Activated naive CD4-positive, alpha-beta T cell treated with anti-CD3 and anti-CD28 coated beads, Interleukin-2, amount 10 ng/mL, durations not matched to agents 7 days and 5 days (primary cell): ENCODE measurements around the gene OLR1.
"Not testable (repeated sequence)": the region's sequence is repeated elsewhere in the genome, so short reads cannot be mapped to it uniquely, and the experiment has no call there.

Experiments
- CTCF ChIA-PET: fragments of 350-600 bp; sonication (Branson Sonifier 250); formaldehyde crosslinking; loops from one replicate; lab custom pipeline; 2021; ENCODE audit warnings: antibody characterized with exemption; lab: Charles Lee
- DNase-seq: peaks from one replicate; pipeline ENCODE4 v3.0.0-alpha.2; 2020
- H3K27ac Mint-ChIP-seq: one replicate; pipeline ENCODE4 v1.8.0; 2021; ENCODE audit warnings: mild to moderate bottlenecking, moderate library complexity, mixed read lengths
- H3K27me3 Mint-ChIP-seq: one replicate; pipeline ENCODE4 v1.8.0; 2021; ENCODE audit warnings: mild to moderate bottlenecking, mixed read lengths
- H3K36me3 Mint-ChIP-seq: one replicate; pipeline ENCODE4 v1.8.0; 2021; ENCODE audit warnings: mixed read lengths
- H3K4me1 Mint-ChIP-seq: one replicate; pipeline ENCODE4 v1.8.0; 2021; ENCODE audit warnings: mixed read lengths
- H3K4me3 Mint-ChIP-seq: one replicate; pipeline ENCODE4 v1.8.0; 2021; ENCODE audit warnings: mild to moderate bottlenecking, moderate library complexity, mixed read lengths
- H3K9me3 Mint-ChIP-seq: one replicate; pipeline ENCODE4 v1.8.0; 2021; ENCODE audit warnings: mixed read lengths

OLR1 gene

GRCh38 chr12:10207136-10207535 lies 35.2 kb upstream of the OLR1 start:
- no peak for DNase-seq
- H3K36me3 Mint-ChIP-seq, result no peaks in the 10 kb centered on the region
- CTCF ChIA-PET, result interaction anchor here (1.3 kb wide), 1 partner anchor 18 kb away, joined by 3 read pairs; no protein-coding TSS in a partner anchor

GRCh38 chr12:10205220-10205807 lies 33.4 kb upstream of the OLR1 start:
- no peak overlapping the region for H3K27ac Mint-ChIP-seq
- CTCF ChIA-PET, result no interaction called here
- H3K36me3 Mint-ChIP-seq, result no peaks in the 10 kb centered on the region

More at GRCh38 chr12:10207136-10207535, 35.2 kb upstream of the OLR1 start:
- peaks cover 21% of the 10 kb centered on the region for H3K27me3 Mint-ChIP-seq
- no peak overlapping the region for H3K4me3 Mint-ChIP-seq
- H3K9me3 Mint-ChIP-seq, result no peaks in the 10 kb centered on the region
- H3K4me1 Mint-ChIP-seq, result peaks cover 3% of the 10 kb centered on the region
- no peak overlapping the region for H3K27ac Mint-ChIP-seq

GRCh38 chr12:10204495-10204894 lies 32.6 kb upstream of the OLR1 start:
- H3K27ac Mint-ChIP-seq, H3K4me1 Mint-ChIP-seq, H3K36me3 Mint-ChIP-seq, DNase-seq, H3K4me3 Mint-ChIP-seq, H3K9me3 Mint-ChIP-seq: not testable (repeated sequence)
- CTCF ChIA-PET, result interaction anchor here (1.1 kb wide), 1 partner anchor 15 kb away, joined by 3 read pairs; no protein-coding TSS in a partner anchor
- peaks cover 22% of the 10 kb centered on the region for H3K27me3 Mint-ChIP-seq

More at GRCh38 chr12:10205220-10205807, 33.4 kb upstream of the OLR1 start:
- H3K4me1 Mint-ChIP-seq, result no peaks in the 10 kb centered on the region
- H3K27me3 Mint-ChIP-seq, result peaks cover 25% of the 10 kb centered on the region
- no peaks in the 10 kb centered on the region for H3K9me3 Mint-ChIP-seq
- DNase-seq, result no peak
- no peak overlapping the region for H3K4me3 Mint-ChIP-seq

- Mint-ChIP-seq H3K4me3 (no peak overlapping the region), H3K4me1 (peaks cover 4% of the 10 kb centered on the region), H3K27me3 (peaks cover 20% of the 10 kb centered on the region), H3K27ac (no peak overlapping the region), H3K36me3 (no peaks in the 10 kb centered on the region), H3K9me3 (no peaks in the 10 kb centered on the region)
- CTCF ChIA-PET, result interaction anchor here (0.5 kb wide), 1 partner anchor 10 kb away, joined by 3 read pairs; no protein-coding TSS in a partner anchor
- DNase-seq, result no peak
Measured at GRCh38 chr12:10197879-10198278, 25.9 kb upstream of the OLR1 start.

DNA sequence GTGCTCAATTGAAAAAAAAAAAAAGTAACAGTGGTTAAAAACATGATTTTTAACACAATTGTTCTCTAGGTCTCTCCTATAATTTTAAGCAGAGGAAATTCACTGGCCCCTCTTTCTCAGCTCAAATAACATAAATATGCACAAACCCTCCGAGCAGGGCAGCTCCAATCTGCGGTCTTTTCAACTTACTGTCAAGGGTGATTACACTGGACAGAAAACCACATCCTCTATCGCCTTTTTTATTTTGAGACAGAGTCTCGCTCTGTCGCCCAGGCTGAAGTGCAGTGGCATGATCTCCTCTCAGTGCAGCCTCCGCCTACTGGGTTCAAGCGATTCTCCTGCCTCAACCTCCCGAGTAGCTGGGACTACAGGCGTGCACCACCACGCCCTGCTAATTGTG lies 24.3 kb upstream of the OLR1 start:
- no peak overlapping the region for H3K4me3 Mint-ChIP-seq
- DNase-seq, result no peak
- H3K27me3 Mint-ChIP-seq, result peaks cover 20% of the 10 kb centered on the region
- peaks cover 4% of the 10 kb centered on the region for H3K4me1 Mint-ChIP-seq
- no peaks in the 10 kb centered on the region for H3K9me3 Mint-ChIP-seq
- CTCF ChIA-PET, result interaction anchor here (1.3 kb wide), 1 partner anchor 43 kb away, joined by 3 read pairs; no protein-coding TSS in a partner anchor
- H3K36me3 Mint-ChIP-seq, result no peaks in the 10 kb centered on the region
- H3K27ac Mint-ChIP-seq, result no peak overlapping the region

DNA sequence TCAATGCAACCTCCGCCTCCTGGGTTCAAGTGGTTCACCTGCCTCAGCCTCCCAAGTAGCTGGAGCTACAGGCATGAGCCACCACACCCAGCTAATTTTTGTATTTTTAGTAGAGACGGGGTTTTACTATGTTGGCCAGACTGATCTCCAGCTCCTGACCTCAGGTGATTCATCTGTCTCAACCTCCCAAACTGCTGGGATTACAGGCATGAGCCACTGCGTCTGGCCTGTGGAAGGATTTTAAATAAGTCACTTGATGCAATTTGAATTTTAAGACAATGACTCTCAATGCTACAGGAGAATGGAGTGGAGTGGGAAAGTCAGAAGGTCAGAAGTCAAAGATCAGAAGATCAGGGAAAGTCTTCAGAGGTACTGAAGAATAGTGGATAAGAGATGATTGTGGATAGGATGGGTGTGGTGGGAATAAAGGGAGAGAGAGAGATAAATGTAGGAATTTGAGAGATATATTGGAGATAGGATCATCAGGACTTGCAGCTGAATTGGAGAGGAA lies 22.3 kb upstream of the OLR1 start:
- no peaks in the 10 kb centered on the region for H3K36me3 Mint-ChIP-seq
- CTCF ChIA-PET, result interaction anchor here (1.6 kb wide), 1 partner anchor 14 kb away, joined by 4 read pairs; no protein-coding TSS in a partner anchor
- no peak overlapping the region for H3K4me3 Mint-ChIP-seq
- peaks cover 8% of the 10 kb centered on the region for H3K4me1 Mint-ChIP-seq
- peaks cover 28% of the 10 kb centered on the region for H3K27me3 Mint-ChIP-seq
- no peaks in the 10 kb centered on the region for H3K9me3 Mint-ChIP-seq
- DNase-seq, result no peak
- H3K27ac Mint-ChIP-seq, result no peak overlapping the region

- DNase-seq, result no peak
- Mint-ChIP-seq H3K36me3 (no peaks in the 10 kb centered on the region), H3K27ac (no peak overlapping the region), H3K4me1 (peaks cover 8% of the 10 kb centered on the region), H3K4me3 (no peak overlapping the region), H3K9me3 (no peaks in the 10 kb centered on the region), H3K27me3 (peaks cover 36% of the 10 kb centered on the region)
- CTCF ChIA-PET, result interaction anchor here (1.0 to 5.3 kb wide), 3 partner anchors 12 to 39 kb away, joined by 3 to 29 read pairs (median 3); no protein-coding TSS in a partner anchor
Measured at GRCh38 chr12:10191865-10192264, 19.9 kb upstream of the OLR1 start.

GRCh38 chr12:10190558-10191388 lies 18.8 kb upstream of the OLR1 start:
- Mint-ChIP-seq H3K4me3 (no peak overlapping the region), H3K4me1 (peaks cover 6% of the 10 kb centered on the region), H3K9me3 (no peaks in the 10 kb centered on the region), H3K27ac (no peak overlapping the region), H3K36me3 (no peaks in the 10 kb centered on the region), H3K27me3 (peaks cover 36% of the 10 kb centered on the region)
- CTCF ChIA-PET, result interaction anchor here (0.9 to 5.3 kb wide), 4 partner anchors 8 to 44 kb away, joined by 3 to 29 read pairs (median 4); no protein-coding TSS in a partner anchor
- peak; percentile 67 for DNase-seq

DNA sequence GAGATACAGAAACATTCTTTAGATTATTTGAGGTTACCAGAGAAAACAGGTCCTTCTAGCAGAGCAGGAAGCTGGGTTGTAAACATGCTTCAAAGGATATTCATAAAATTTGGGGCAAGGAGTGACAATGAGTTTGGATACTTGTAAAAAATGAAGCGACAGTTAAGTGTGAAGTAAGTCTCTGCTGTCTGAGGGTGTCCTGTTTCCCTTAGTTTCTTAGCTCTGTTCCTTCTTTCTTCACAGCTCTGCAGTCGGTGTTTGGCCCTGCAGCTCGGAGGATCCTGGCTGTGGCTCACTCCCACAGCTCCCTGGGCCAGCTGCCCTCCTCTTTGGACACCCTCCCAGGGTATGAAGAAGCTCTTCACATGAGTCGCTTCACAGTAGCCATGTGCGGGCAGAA lies 17.7 kb upstream of the OLR1 start:
- H3K9me3 Mint-ChIP-seq, result no peaks in the 10 kb centered on the region
- no peak for DNase-seq
- CTCF ChIA-PET, result interaction anchor here (0.7 to 5.3 kb wide), 6 partner anchors 15 to 374 kb away, joined by 3 to 29 read pairs (median 3); no protein-coding TSS in a partner anchor
- H3K4me3 Mint-ChIP-seq, result no peak overlapping the region
- H3K27me3 Mint-ChIP-seq, result peaks cover 36% of the 10 kb centered on the region
- peaks cover 3% of the 10 kb centered on the region for H3K4me1 Mint-ChIP-seq
- H3K36me3 Mint-ChIP-seq, result no peaks in the 10 kb centered on the region
- no peak overlapping the region for H3K27ac Mint-ChIP-seq

DNA sequence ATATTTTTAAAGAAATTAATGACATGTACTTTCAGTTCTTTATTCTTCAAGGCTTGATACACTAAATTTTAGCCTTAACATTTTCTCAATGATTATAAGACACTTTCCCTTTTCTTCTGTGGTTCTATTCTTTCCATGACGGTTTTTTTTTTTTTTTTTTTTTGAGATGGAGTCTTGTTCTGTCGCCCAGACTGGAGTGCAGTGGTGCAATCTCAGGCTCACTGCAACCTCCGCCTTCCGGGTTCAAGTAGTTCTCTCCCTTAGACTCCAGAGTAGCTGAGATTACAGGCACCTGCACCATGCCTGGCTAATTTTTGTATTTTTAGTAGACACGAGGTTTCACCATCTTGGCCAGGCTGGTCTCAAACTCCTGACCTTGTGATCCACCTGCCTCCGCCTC lies 15.0 kb upstream of the OLR1 start:
- not testable (repeated sequence) for H3K36me3 Mint-ChIP-seq, H3K9me3 Mint-ChIP-seq, H3K4me3 Mint-ChIP-seq, DNase-seq, H3K27ac Mint-ChIP-seq, H3K4me1 Mint-ChIP-seq
- H3K27me3 Mint-ChIP-seq, result peaks cover 34% of the 10 kb centered on the region
- CTCF ChIA-PET, result interaction anchor here (5.3 kb wide), 1 partner anchor 34 kb away, joined by 29 read pairs; no protein-coding TSS in a partner anchor

- H3K27ac Mint-ChIP-seq, result no peak overlapping the region
- DNase-seq, result no peak
- H3K4me1 Mint-ChIP-seq, result peaks cover 3% of the 10 kb centered on the region
- no peaks in the 10 kb centered on the region for H3K36me3 Mint-ChIP-seq
- CTCF ChIA-PET, result no interaction called here
- no peaks in the 10 kb centered on the region for H3K9me3 Mint-ChIP-seq
- peaks cover 34% of the 10 kb centered on the region for H3K27me3 Mint-ChIP-seq
- no peak overlapping the region for H3K4me3 Mint-ChIP-seq
Measured at GRCh38 chr12:10186299-10186698, 14.4 kb upstream of the OLR1 start.

- Mint-ChIP-seq H3K4me3 (no peak overlapping the region), H3K36me3 (no peaks in the 10 kb centered on the region), H3K4me1 (no peaks in the 10 kb centered on the region), H3K27ac (no peak overlapping the region), H3K9me3 (no peaks in the 10 kb centered on the region), H3K27me3 (peaks cover 27% of the 10 kb centered on the region)
- DNase-seq, result no peak
- CTCF ChIA-PET, result no interaction called here
Measured at GRCh38 chr12:10184261-10184843, 12.4 kb upstream of the OLR1 start.

DNA sequence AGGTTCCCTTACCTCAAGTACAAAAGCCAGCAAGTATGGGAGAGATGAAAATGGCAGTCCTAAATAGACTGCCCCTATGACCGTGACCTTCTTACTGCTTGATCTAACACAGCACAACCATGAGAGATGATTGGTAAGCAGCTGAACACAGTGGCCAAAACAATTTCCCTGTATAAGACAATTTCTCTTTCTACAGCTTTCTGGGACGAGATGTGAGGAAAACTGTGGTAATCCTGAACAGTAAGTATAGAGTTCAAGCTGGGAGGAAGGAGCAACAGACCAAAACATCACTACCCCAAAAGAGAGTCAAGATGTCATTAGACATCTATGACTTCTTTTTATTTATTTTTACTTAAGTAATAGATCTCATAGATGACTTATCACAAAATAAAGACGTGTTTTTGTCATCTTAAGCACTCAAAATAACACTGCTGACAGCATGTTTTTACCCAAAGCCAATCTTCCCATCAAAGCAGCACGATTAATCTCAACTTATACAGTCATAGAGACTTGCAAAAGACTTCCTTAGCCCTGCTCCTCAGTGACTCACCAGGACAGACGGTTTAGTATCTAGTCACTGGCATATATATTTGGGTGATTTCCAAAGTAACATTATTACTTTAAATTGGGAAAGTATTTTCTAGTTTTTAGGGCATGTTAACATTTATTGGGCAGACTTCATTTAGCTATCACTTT lies 10.6 kb upstream of the OLR1 start:
- DNase-seq, result no peak
- peaks cover 23% of the 10 kb centered on the region for H3K27me3 Mint-ChIP-seq
- H3K4me1 Mint-ChIP-seq, result no peaks in the 10 kb centered on the region
- CTCF ChIA-PET, result interaction anchor here (1.1 kb wide), 1 partner anchor 9 kb away, joined by 4 read pairs; no protein-coding TSS in a partner anchor
- H3K9me3 Mint-ChIP-seq, result no peaks in the 10 kb centered on the region
- no peak overlapping the region for H3K27ac Mint-ChIP-seq
- no peak overlapping the region for H3K4me3 Mint-ChIP-seq
- no peaks in the 10 kb centered on the region for H3K36me3 Mint-ChIP-seq
